Epidermal melanocyte (primary cell): ENCODE results near the gene ERO1B.
"Not testable (repeated sequence)": the region's sequence is repeated elsewhere in the genome, so short reads cannot be mapped to it uniquely, and the experiment has no call there.

ENCODE experiments used
- DNase-seq: peaks from one replicate; pipeline ENCODE4 v3.0.0; 2011; ENCODE audit warnings: low spot score; ENCODE audit not compliant: insufficient read length

Gene ERO1B

GRCh38 chr1:236193184-236193583 is 88.6 kb downstream of the ERO1B start:
- DNase-seq: no peak

DNA sequence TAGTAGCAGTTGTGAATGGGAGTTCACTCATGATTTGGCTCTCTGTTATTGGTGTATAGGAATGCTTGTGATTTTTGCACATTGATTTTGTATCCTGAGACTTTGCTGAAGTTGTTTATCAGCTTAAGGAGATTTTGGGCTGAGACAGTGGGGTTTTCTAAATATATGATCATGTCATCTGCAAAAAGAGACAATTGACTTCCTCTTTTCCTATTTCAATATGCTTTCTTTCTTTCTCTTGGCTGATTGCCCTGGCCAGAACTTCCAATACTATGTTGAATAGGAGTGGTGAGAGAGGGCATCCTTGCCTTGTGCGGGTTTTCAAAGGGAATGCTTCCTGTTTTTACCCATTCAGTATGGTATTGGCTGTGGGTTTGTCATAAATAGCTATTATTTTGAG is 93.7 kb downstream of the ERO1B start:
- DNase-seq: not testable (repeated sequence)

GRCh38 chr1:236186471-236186870 is 95.3 kb downstream of the ERO1B start:
- DNase-seq: not testable (repeated sequence)

DNA sequence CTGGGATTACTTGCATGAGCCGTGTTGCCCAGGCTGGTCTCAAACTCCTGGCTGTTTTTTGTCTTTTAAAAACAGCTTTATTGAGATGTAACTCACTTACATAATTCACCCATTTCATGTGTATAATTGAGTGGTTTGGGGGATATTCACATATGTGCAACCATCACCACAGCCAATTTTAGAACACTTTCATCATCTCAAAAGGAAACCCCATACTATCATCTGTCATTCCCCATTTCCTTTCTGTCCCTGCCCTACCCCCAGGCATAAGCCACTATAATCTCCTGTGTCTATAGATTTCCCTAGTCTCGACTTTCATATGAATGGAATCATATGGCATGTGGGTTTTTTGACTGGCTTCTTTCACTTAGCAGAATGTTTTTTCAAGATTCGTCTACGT is 96.1 kb downstream of the ERO1B start:
- DNase-seq: no peak

GRCh38 chr1:236181059-236181458 is 100.7 kb downstream of the ERO1B start:
- DNase-seq: no peak

DNA sequence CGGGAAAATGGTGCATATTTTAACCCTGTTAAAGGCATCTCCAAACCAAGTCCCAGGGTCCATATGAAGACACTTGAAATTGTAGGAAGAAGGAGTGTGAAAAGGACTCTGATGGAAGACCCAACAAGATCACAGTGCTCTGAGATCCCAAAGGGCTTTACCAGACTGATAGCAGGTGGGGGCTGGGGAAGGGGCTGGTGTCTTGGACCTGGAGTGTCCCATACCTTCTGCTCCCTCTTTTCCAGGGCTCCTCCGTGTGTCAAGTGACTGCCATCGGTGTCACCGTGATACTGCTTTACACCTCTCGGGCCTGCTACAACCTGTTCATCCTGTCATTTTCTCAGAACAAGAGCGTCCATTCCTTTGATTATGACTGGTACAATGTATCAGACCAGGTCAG is 102.1 kb downstream of the ERO1B start:
- no peak for DNase-seq

DNA sequence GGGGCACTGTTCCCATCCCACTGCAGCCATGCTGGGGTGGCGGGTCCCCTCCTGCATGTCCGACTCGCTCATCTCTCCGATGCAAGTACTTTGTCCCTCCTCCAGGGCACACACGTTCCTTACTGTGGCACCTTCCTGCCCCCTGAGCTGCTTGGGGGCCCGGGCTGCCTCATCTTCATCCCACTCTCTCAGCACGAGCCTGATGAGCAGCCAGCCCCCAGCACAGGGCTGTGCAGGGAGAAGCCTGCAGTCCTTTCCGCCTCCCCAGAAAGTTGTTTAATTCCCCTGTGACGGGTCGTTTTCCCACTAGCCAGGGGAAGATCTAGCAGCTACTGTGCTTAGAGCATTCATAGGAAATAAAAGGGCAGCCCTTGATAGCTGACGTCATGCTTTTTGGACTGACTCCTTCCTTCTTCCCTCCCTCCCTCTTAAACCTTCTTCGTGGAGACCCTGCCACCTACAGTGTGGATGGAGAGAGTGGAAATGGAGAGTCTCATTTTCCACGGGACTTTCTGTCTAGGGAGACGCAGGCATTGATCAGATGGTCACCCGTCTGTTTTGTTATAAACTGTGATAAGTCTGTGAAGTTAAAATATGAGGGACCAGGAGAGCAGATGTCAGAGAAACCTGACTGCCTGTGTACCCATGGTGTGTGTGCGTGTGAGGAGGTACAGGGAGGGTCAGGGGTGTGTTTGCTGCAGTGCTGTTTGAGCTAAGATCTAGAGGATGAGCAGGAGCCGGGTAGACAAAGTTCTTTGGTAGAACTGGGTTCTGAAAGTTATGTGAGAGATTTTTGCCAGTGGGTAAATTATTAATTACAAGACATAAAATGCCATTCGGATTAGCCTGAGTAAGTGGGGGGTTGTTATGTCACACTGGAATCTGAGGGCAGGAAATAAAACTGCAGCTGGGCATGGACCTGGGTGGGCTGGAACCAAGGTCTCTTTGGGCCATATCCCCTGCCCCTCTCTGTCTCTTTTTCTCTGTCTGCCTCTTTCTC is 105.1 kb downstream of the ERO1B start:
- DNase-seq: no peak

DNA sequence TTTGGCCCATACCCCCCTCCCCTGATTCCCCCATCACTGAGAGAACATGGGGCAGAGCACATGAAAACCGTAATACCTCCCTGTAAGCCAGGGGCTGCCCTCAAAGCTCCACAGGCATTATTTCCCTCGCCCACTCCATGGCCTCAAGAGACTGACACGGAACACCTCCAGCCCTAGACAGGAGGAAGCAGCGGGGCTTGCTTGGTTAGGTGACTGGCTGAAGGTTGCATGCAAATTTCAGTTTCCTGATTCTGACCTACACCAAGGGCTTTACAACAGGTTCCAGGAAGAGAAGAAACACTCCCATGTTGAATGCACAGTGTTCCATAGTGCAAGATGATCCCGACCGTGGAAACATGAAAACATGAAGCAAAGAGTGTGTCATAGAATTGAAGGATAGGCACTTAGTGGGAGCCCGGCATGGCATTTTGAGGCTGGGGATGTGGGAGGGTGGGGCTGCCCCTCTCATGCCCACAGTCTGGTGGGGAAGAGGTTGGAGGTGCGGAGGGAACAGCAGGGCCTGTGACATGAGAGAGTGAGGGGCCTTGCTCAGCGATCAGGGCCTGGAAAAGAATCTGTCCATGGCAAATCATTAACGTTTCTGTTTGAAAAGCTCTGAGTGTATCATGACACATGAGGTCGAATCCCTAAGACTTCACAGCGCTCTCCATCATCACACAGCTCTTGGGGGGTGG is 106.0 kb downstream of the ERO1B start:
- no peak for DNase-seq

- no peak for DNase-seq
These were observed 108.5 kb downstream of the ERO1B start for GRCh38 chr1:236173174-236173767.

DNA sequence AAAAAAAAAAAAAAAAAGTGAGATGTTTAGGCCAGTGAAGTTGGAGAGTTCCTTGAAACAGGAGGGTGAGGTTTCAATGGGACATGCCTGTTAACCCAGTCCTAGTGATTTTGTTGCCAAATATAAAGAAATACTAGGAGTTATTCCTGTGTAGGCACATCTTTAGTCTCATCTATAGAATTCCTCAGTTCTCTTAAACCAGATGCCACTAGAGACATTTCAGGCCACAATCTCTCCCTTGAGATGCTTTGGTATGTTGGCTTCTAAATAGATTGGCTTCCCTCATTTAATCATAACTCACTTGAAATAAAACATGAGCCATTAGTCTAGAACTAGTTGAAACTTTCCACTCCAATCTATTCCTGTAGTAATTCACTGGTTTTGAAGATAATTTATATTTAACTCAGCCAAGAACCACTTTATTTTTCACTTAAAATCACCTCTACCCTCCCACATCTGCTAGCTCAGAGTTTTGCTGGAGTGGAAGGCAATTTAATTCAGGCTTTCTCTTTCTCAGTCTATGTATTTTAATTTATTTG is 109.6 kb downstream of the ERO1B start:
- DNase-seq: no peak

GRCh38 chr1:236168716-236169429 is 112.9 kb downstream of the ERO1B start:
- DNase-seq: no peak

DNA sequence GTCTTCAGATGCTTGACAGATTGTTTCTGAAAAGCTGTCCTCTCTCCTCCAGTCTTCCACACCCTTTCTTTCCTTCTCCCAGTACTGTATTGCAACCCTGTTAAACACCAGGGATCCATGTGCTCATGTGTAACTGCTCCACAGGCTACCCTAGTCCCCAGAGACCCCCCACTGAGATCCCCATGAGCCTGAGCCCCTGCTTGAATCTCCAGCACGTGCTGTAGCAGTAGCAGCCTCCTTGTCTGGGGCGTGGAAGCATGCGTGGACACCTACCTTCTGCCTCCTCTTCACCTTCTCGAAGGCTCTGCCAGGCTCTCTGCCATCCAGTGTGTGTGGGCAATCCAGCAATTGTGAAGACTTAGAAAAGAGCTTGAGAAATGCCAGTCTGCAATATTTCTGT is 114.2 kb downstream of the ERO1B start:
- DNase-seq: no peak

- no peak for DNase-seq
These were observed 114.6 kb downstream of the ERO1B start for GRCh38 chr1:236167154-236167553.

DNA sequence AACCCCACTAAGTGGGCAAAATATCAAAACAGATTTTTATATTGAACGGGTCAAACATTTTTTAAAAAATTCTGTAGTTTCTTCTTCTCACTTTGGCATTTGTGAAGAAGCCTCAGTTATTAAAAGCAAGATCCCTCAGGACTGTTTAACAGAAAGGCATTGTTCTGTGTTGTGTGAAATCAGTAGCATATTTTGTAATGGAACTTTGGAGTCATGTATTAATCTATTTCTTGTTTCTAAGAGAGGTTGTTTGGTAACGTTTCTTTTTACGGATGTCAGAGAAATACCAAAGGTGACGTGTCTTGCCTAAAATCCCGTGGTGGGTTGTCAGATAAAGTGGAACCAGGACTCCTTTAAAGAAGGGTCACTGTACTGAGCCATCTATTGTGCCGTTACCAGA is 115.7 kb downstream of the ERO1B start:
- DNase-seq: no peak
